SH-SY5Y (cell line): Measurements from ENCODE around the gene VPS45.

Experiments used
- GATA2 ChIP-seq: IDR thresholded peaks from 2 replicates; pipeline ENCODE4 v1.6.1; 2011; ENCODE audit warnings: mild to moderate bottlenecking, low read depth, low read length
- GATA3 ChIP-seq: IDR thresholded peaks from 2 replicates; pipeline ENCODE4 v1.6.1; 2011; ENCODE audit warnings: low read depth, mild to moderate bottlenecking, low read length, moderate library complexity

DNA sequence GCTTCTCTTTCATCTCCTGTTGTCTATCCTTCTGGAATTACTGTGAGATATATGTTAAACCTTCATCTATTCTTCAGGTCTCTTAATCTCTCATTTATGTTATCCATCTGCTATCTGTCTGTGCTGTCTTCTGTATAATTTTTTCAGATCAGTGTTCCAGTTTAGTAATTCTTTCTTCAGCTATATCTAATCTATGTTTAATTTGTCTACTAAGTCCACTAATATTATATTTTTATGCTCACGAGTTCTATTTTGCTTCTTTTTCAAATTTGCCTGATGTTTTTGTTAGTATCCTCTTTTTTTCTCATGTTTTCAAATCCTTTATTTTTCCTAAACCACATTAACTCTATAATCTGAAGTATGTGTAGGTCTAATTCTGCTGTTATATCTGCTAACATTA, 47.5 kb downstream of the VPS45 start:
- no peak for TF ChIP-seq GATA3
- TF ChIP-seq GATA2: no peak
